GM18909 (cell line): ENCODE measurements around the gene MGAM2.

Source experiments
- ATAC-seq: cut with Tn5 transposase; IDR thresholded peaks from one replicate; pipeline ENCODE4 v1.9.1; 2021; ENCODE audit warnings: mild to moderate bottlenecking; ENCODE audit not compliant: unreplicated experiment, poor library complexity

The MGAM2 gene

GRCh38 chr7:142250705-142251104, 139.2 kb downstream of the MGAM2 start:
- ATAC-seq: no peak

DNA sequence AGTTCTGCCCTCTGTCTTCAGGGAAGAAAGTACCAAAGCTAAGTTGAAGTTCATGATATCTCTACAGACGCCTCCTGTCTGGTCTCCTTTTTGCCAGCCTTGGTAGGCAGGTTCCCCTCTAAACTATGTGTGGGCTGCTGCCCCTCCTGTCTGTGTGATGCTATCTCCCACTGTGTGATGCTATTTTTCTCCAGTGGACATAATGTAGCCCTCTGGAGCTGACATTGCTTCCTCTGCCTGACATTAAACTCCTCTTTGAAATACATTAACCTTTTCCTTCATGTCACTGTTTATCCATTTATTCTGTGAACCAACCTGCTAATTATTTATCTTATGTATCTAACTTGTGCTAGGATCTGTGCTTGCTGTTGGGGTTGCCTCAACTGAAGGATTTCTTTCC, 146.4 kb downstream of the MGAM2 start, which contains the start of gene PRSS58:
Gene PRSS58, minus strand, starts transcription at position 101 of the 400 bp plus-strand sequence. CDS start 351 bp downstream, outside the sequence.
- no peak for ATAC-seq

DNA sequence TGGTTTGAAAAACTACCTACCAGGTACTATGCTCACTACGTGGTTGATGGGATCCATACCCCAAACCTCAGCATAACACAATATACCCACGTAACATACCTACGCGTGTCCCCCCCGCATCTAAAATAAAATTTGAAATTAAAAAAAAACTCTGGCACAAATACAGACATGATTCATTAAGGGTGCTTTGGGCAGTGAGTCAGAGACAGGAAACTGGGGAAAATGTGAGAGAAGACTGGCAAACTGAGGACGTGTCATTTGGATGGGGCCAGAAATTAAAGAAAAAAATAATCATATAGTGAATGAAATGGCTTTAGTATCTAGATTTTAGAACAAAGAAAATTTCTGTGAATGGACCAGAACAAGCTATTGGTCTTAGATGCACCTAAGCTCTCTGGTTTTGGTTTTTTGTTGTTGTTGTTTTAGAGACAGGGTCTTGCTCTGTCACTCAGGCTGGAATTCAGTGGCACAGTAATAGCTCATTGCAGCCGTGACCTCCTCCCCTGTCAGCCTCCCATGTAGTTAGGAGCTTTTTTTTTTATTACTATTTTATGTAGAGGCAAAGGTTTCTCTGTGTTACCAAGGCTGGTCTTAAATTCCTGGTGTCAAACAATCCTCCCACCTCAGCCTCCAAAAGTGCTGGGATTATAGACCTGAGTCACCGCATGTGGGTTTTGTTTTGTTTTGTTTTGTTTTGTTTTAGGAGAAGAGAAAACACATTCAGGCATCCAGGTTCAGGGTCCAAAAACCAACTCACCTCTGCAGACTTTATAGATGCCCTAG, 152.3 kb downstream of the MGAM2 start:
- ATAC-seq: no peak
